Endothelial cell of umbilical vein (primary cell): ENCODE measurements around the gene P3H2.

Experiments used
- CTCF ChIP-seq, 2 donors: IDR thresholded peaks; 1 replicate in 1 of 2; 2 replicates in 1 of 2; pipeline ENCODE4 v1.5.1; 2011; ENCODE audit warnings: low read length in 2 of 2, mild to moderate bottlenecking in 2 of 2, moderate library complexity in 2 of 2, control low read depth in 1 of 2, inconsistent platforms in 1 of 2, low read depth in 1 of 2; ENCODE audit not compliant: insufficient read depth in 1 of 2; ENCODE audit errors: extremely low read depth in 1 of 2
- EZH2 ChIP-seq: IDR thresholded peaks from 2 replicates; pipeline ENCODE4 v1.6.1; 2012; ENCODE audit warnings: borderline replicate concordance, low read depth, mild to moderate bottlenecking, moderate library complexity, low read length, inconsistent platforms; ENCODE audit not compliant: severe bottlenecking
- FOS ChIP-seq: IDR thresholded peaks from 2 replicates; pipeline ENCODE4 v1.6.1; 2011; ENCODE audit warnings: mild to moderate bottlenecking, low read length, moderate library complexity, borderline replicate concordance; ENCODE audit not compliant: insufficient read depth
- GATA2 ChIP-seq: IDR thresholded peaks from 2 replicates; pipeline ENCODE4 v1.7.0; 2011; ENCODE audit warnings: low read depth, mild to moderate bottlenecking, moderate library complexity, mixed read lengths, low read length; ENCODE audit not compliant: insufficient read length, insufficient read depth
- JUN ChIP-seq: IDR thresholded peaks from 2 replicates; pipeline ENCODE4 v1.6.1; 2011; ENCODE audit warnings: borderline replicate concordance, low read depth; ENCODE audit not compliant: insufficient read length, insufficient read depth
- MAX ChIP-seq: IDR thresholded peaks from 2 replicates; pipeline ENCODE4 v1.6.1; 2011; ENCODE audit not compliant: insufficient read depth, insufficient read length
- MYC ChIP-seq: IDR thresholded peaks from one replicate; pipeline ENCODE4 v1.6.1; 2011; ENCODE audit warnings: mild to moderate bottlenecking, low read depth, low read length
- POLR2A ChIP-seq: IDR thresholded peaks from 2 replicates; pipeline ENCODE4 v1.6.1; 2012; ENCODE audit warnings: low read depth, mild to moderate bottlenecking, control low read depth, low read length
- POLR2AphosphoS5 ChIP-seq: IDR thresholded peaks from 2 replicates; pipeline ENCODE4 v1.6.1; 2012; ENCODE audit warnings: low read depth, mild to moderate bottlenecking, control low read depth, low read length, moderate library complexity; ENCODE audit not compliant: insufficient read depth

- TF ChIP-seq CTCF (IDR thresholded peaks at IDR 0.05; ENCODE audit: extremely low read depth in 1 of 2, insufficient read depth in 1 of 2, low read depth in 1 of 2, low read length in 2 of 2), result no peak
- no peak for TF ChIP-seq EZH2
- no peak for TF ChIP-seq POLR2A
- TF ChIP-seq GATA2, result no peak
- no peak for TF ChIP-seq MYC
- no peak for TF ChIP-seq JUN
- TF ChIP-seq MAX, result no peak
- no peak for TF ChIP-seq POLR2AphosphoS5
- no peak for TF ChIP-seq FOS
Measured at GRCh38 chr3:190084983-190085382, 35.7 kb downstream of the P3H2 start.
